BE2C (cell line): ENCODE measurements around the gene PWP1.
"Not testable (repeated sequence)": the region's sequence is repeated elsewhere in the genome, so short reads cannot be mapped to it uniquely, and the experiment has no call there.

Source experiments
- DNase-seq: peaks from one replicate; pipeline ENCODE4 v3.0.0-alpha.2; 2020
- H3K27me3 ChIP-seq: fragments of 250-450 bp; sonication (Bioruptor Pico); 2 replicates; pipeline ENCODE4 v1.5.1; 2020; ENCODE audit warnings: mild to moderate bottlenecking
- H3K36me3 ChIP-seq: fragments of 250-450 bp; sonication (Bioruptor Pico); 2 replicates; pipeline ENCODE4 v1.5.1; 2020; ENCODE audit warnings: mild to moderate bottlenecking
- H3K4me1 ChIP-seq: fragments of 250-450 bp; sonication (Bioruptor Pico); 2 replicates; pipeline ENCODE4 v1.5.1; 2020
- H3K4me3 ChIP-seq: 2 replicates; pipeline ENCODE4 v1.5.1; 2011; ENCODE audit warnings: low read depth, low read length
- H3K9me3 ChIP-seq: fragments of 250-450 bp; sonication (Bioruptor Pico); 2 replicates; pipeline ENCODE4 v1.5.1; 2020
- TF ChIP-seq, protein P1 (sequence below): IDR thresholded peaks from 2 replicates; pipeline ENCODE4 v1.5.1; 2012; ENCODE audit warnings: mild to moderate bottlenecking, low read depth, low read length

The PWP1 gene

DNA sequence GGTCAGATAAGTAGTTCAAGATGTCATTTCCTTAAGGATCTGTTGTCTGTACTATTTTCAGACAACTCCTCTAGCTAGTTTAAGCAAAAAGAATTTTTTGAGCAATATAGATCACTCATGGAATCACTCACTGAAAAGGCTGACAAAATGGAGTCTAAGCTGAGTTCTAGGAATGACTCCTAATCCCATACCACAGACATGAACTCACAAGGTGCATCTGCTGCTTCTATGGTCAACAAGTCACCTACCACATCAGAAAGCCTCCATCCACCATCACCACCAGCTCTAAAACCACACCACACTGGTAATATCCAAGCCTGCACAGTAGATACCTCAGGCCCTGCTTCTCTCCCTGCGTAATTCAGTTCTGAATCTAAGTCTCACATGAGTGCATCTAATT is 33.0 kb downstream of the PWP1 start:
- H3K27me3 ChIP-seq, result no peaks in the 10 kb centered on the region
- peaks cover 11% of the 10 kb centered on the region for H3K36me3 ChIP-seq
- no peaks in the 10 kb centered on the region for H3K9me3 ChIP-seq
- no peak for DNase-seq
- no peaks in the 10 kb centered on the region for H3K4me1 ChIP-seq
- TF ChIP-seq, protein P1, sequence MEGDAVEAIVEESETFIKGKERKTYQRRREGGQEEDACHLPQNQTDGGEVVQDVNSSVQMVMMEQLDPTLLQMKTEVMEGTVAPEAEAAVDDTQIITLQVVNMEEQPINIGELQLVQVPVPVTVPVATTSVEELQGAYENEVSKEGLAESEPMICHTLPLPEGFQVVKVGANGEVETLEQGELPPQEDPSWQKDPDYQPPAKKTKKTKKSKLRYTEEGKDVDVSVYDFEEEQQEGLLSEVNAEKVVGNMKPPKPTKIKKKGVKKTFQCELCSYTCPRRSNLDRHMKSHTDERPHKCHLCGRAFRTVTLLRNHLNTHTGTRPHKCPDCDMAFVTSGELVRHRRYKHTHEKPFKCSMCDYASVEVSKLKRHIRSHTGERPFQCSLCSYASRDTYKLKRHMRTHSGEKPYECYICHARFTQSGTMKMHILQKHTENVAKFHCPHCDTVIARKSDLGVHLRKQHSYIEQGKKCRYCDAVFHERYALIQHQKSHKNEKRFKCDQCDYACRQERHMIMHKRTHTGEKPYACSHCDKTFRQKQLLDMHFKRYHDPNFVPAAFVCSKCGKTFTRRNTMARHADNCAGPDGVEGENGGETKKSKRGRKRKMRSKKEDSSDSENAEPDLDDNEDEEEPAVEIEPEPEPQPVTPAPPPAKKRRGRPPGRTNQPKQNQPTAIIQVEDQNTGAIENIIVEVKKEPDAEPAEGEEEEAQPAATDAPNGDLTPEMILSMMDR, result no peak
- H3K4me3 ChIP-seq, result no peak overlapping the region

DNA sequence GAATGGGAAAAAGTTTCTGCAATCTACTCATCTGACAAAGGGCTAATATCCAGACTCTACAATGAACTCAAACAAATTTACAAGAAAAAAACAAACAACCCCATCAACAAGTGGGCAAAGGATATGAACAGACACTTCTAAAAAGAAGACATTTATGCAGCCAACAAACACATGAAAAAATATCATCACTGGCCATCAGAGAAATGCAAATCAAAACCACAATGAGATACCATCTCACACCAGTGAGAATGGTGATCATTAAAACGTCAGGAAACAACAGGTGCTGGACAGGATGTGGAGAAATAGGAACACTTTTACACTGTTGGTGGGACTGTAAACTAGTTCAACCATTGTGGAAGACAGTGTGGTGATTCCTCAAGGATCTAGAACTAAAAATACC is 41.7 kb downstream of the PWP1 start:
- not testable (repeated sequence) for H3K9me3 ChIP-seq, DNase-seq

DNA sequence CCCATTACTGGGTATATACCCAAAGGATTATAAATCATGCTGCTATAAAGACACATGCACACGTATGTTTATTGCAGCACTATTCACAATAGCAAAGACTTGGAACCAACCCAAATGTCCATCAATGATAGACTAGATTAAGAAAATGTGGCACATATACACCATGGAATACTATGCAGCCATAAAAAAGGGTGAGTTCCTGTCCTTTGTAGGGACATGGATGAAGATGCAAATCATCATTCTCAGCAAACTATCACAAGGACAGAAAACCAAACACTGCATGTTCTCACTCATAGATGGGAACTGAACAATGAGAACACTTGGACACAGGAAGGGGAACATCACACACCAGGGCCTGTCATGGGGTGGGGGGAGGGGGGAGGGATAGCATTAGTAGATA is 42.1 kb downstream of the PWP1 start:
- DNase-seq, H3K36me3 ChIP-seq, H3K4me1 ChIP-seq, H3K9me3 ChIP-seq, H3K27me3 ChIP-seq, H3K4me3 ChIP-seq: not testable (repeated sequence)

More for the DNA sequence above, 41.7 kb downstream of the PWP1 start:
- H3K27me3 ChIP-seq, H3K4me3 ChIP-seq, H3K36me3 ChIP-seq, H3K4me1 ChIP-seq: not testable (repeated sequence)

DNA sequence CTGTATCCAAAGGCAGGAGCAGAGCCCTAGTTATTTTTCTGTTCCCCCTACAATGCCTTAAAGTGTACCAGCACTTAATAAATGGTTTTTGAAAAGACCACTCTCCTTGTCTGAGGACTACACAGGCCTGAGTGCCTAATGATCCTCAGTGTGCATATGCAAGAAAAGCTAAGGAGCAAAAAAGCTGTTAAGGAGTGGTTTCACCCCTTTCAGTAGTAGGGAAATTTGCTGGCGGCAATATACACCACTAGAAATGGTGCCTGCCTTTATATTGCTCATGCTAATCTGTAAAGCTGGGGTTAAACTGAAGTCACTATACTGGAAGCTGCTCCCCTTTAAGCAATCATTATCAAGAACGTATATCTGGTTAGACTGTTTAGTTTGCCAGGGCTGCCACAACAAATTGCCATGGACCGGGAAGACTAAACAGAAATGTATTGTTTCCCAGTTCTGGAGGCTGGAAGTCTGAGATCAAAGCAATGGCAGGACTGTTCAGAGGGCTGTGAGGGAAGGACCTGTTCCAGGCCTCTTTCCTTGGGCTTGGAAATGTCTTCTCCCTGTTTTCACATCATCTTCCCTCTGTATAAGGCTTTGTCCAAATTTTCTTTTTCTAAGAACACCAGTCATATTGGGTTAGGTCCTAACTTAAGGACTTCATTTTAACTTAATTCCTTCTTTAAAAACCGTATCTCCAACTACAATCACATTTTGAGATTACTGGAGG is 45.2 kb downstream of the PWP1 start:
- no peak overlapping the region for H3K4me3 ChIP-seq
- no peak for DNase-seq
- H3K36me3 ChIP-seq, result peaks cover 19% of the 10 kb centered on the region
- TF ChIP-seq, protein P1, result no peak
- no peaks in the 10 kb centered on the region for H3K4me1 ChIP-seq
- no peaks in the 10 kb centered on the region for H3K9me3 ChIP-seq
- H3K27me3 ChIP-seq, result no peaks in the 10 kb centered on the region

DNA sequence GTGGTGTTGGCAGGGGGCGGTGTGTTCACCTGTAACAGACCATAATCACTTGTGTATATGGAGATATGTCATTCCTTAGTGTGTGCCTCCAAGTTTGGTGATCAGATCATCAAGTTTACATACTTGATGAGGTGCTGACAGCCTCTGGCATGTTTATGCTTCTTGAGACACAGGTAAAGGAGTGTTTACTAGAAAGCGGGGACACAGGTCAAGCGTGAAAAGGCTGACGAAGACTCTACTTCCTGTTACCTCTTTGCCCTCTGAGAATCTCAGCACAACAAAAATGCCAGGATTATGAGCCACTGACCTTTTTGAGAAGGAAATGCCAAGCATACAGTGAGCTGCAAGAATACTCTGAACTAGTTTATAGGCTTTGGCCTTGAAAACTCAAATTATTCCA is 45.8 kb downstream of the PWP1 start:
- DNase-seq, result no peak
- TF ChIP-seq, protein P1, result no peak
- Histone ChIP-seq H3K27me3 (no peaks in the 10 kb centered on the region), H3K36me3 (peaks cover 25% of the 10 kb centered on the region), H3K9me3 (no peaks in the 10 kb centered on the region), H3K4me3 (no peak overlapping the region), H3K4me1 (no peaks in the 10 kb centered on the region)

DNA sequence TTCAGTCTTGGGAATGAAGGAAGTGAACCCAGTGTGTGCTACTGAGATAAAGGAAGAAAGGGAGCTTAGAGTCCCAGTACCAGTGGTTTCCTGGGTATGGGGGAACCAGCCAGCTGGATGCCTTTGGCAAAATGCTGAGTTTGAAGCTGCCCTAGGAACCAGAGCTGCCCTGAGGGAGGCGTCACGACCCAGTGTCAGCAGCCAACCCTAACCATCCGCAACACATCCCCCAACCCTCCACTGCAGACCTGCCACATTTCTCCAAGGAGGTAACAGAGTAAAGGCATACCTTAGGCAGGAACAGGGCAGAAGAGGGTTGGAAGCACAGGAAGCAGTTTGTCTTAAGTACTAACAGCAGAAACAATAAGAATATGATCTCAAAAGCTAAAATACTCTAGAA is 46.8 kb downstream of the PWP1 start:
- TF ChIP-seq, protein P1, result no peak
- Histone ChIP-seq H3K27me3 (no peaks in the 10 kb centered on the region), H3K36me3 (peaks cover 35% of the 10 kb centered on the region), H3K9me3 (no peaks in the 10 kb centered on the region), H3K4me1 (no peaks in the 10 kb centered on the region), H3K4me3 (no peak overlapping the region)
- no peak for DNase-seq

DNA sequence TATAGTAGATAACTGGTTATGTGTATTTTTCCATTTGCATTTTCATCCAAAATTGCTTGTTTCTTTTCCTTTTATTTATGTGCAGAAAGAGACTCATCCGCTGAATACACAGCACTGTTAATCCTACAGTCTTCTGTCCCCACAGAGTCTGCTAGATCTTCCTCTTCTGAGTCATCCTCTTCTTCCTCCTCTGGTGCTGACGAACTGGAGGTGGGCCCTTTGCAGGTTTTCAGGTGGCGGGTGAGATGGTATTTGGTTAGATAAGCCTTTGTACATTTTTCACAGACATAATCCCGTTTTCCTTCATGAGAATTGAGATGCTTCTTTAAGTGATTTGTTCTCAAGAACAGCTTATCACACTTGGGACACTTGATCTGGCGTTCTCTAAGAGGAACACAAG is 48.5 kb downstream of the PWP1 start:
- no peak overlapping the region for H3K4me3 ChIP-seq
- peaks cover 51% of the 10 kb centered on the region for H3K36me3 ChIP-seq
- H3K9me3 ChIP-seq, result no peaks in the 10 kb centered on the region
- TF ChIP-seq, protein P1, result no peak
- H3K4me1 ChIP-seq, result no peaks in the 10 kb centered on the region
- no peak for DNase-seq
- no peaks in the 10 kb centered on the region for H3K27me3 ChIP-seq
